ENCODE data around the gene CAMK2N1. TPM values are rescaled to one million over a fixed set of nuclear protein-coding genes. Genes with fewer than 3 reads are reported as not detected.

Gene CAMK2N1
- total RNA-seq, 2 experiments from 2014 or later, result 0.48 to 0.49 TPM

DNA sequence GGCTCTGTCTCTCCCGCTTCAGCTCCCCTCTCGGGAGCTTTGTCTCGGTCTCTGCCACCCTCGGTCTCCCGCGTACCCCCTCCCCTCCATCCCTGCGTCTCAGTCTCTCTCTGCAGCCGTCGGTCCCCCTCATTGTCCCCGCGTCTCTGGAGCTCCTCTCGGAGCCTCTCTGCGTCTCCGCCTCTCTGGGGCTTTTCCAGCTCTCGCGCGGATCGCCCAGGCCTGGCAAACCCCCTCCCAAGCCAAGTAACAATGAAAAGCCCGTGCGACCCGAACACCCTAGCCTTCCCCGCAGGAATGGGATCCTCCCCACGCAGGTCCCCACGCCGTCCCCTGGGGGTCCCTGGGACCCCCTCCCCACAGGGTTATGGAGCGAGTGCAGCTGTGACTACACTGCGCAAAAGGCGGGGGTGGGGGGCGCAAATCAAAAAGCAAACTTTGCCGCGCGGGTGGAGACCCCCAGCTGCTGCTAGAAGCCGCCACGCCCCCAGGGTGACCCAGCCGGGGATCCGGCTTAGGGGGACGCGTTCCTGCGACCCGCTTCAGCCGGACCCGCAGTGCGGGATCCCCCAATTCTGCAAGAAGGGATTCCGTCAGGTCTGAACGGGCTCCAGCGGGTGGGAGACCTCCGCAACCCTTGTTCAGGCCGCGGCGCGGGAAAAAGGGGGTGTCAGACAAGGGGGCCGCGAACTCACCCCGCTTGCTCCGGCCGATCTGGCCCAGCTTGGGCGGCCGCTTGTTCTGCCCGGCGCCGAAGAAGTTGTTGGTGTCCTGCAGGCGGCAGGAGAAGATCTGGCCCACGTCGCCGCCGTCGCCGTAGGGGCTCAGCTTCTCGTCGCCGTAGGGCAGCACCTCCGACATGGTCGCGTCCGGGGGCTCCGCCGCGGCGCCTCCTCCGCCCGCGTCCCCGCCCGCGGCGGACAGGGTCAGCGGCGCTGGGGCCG, 1.2 kb downstream of the CAMK2N1 start:
- peak overlapping the region; percentile 61 for H3K4me3 Mint-ChIP-seq
- ChIA-PET POLR2A (no interaction called here), CTCF (interaction anchor here (0.8 to 1.4 kb wide), 3 partner anchors 9 to 273 kb away, joined by 3 to 5 read pairs (median 4); no protein-coding TSS in a partner anchor)
- peak; percentile 3 for ATAC-seq
- intact Hi-C loops (cut with DNase I, micrococcal nuclease), result loop anchor here in 1 of 2 experiments (10.0 kb wide), 1 partner anchor 1850 kb away; the partner anchor contains the start of gene PAX7
- no peak overlapping the region for H3K27ac Mint-ChIP-seq
- no peaks in the 10 kb centered on the region for H3K9me3 Mint-ChIP-seq (ENCODE audit: low read depth)
- H3K27me3 Mint-ChIP-seq, result peaks cover 62% of the 10 kb centered on the region
- peaks cover 14% of the 10 kb centered on the region for H3K4me1 Mint-ChIP-seq
- DNase-seq, result no peak
- no peaks in the 10 kb centered on the region for H3K36me3 Mint-ChIP-seq (ENCODE audit: low read depth)

DNA sequence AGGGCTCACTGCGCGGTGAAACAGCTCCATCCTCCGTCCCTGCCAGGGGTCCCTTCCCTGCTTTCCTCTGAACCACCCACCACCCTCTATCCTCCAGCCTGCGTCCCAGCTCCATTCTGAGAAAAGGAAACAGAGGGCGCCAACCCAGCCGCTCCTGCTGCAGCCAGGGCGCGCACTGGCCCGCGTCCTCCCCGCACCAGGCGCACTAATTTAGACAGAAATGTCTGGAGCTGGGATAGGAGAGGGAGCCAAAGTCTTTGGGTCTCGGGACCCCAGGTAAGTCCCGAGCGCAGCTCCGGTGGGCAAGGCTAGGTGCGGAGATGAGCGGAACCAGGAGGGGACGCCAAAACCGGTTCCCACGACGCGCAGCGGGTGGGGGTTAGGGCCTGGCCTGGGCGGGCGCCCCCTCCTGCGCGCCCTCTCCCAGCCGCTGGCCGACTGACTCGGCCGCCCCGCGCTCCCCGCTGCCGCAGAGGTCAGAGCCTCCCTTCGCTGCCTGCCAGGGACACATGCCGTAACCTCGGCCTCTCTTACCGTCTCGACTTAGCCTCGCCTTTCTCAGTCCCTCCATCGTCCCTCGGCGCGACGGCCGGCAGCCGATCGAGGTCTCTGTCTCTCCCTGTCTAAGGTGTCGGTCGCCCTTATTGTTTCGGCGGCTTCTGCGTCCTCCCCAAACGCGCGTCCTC, 2.0 kb downstream of the CAMK2N1 start:
- Mint-ChIP-seq H3K27me3 (peaks cover 63% of the 10 kb centered on the region), H3K4me3 (peak overlapping the region; percentile 61), H3K9me3 (ENCODE audit: low read depth) (no peaks in the 10 kb centered on the region), H3K4me1 (peaks cover 14% of the 10 kb centered on the region), H3K27ac (no peak overlapping the region), H3K36me3 (ENCODE audit: low read depth) (no peaks in the 10 kb centered on the region)
- DNase-seq (peak; percentile 18), ATAC-seq (no peak)
- POLR2A ChIA-PET, result no interaction called here
- intact Hi-C loops (cut with DNase I, micrococcal nuclease), result loop anchor here in 1 of 2 experiments (10.0 kb wide), 1 partner anchor 1849 kb away; the partner anchor contains the start of gene PAX7
- CTCF ChIA-PET, result interaction anchor here (0.8 to 1.4 kb wide), 4 partner anchors 9 to 272 kb away, joined by 3 to 5 read pairs (median 4); no protein-coding TSS in a partner anchor

DNA sequence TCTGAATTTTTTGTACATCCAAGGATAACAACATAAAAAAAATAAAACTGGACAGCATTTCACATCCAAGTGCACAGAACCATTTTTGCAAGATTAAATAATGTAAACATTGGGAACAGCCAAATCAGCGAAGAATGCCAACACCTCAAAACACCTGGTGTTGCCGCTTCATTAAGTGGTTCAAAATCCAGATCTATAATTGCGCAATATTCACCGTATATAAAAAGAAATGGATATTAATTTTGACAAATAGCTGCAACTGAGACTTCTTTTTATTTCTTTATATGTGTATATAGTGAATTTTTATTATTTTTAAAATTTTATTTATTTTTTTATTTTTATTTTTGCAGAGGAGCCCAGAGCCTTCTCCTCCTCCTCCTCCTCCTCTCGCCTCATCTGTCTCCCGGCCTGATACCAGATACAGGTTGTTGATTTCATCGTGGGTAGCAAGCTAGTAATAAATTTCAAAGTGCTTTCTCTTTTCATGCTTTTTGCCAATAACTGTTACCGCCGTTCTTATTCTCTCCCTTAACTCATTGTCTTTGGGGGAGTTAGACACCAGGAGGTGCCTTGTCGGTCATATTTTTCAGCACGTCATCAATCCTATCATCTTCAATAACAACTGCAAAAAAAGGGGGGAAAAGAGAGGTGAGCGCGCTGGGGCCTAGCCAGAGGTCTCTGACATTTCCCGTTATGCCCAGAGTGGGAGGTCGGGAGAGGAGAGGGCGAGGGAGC, 2.7 kb downstream of the CAMK2N1 start:
- H3K4me1 Mint-ChIP-seq, result peaks cover 14% of the 10 kb centered on the region
- DNase-seq (no peak), ATAC-seq (no peak)
- H3K27me3 Mint-ChIP-seq, result peaks cover 60% of the 10 kb centered on the region
- intact Hi-C loops (cut with DNase I, micrococcal nuclease), result loop anchor here in 1 of 2 experiments (10.0 kb wide), 1 partner anchor 1848 kb away; the partner anchor contains the start of gene PAX7
- H3K9me3 Mint-ChIP-seq (ENCODE audit: low read depth), result no peaks in the 10 kb centered on the region
- no peaks in the 10 kb centered on the region for H3K36me3 Mint-ChIP-seq (ENCODE audit: low read depth)
- ChIA-PET CTCF (interaction anchor here (0.7 to 1.3 kb wide), 5 partner anchors 10 to 747 kb away, joined by 3 to 5 read pairs (median 3); no protein-coding TSS in a partner anchor), POLR2A (interaction anchor here (0.7 kb wide), 1 partner anchor 11 kb away, joined by 4 read pairs; no protein-coding TSS in a partner anchor)
- H3K4me3 Mint-ChIP-seq, result no peak overlapping the region
- no peak overlapping the region for H3K27ac Mint-ChIP-seq

DNA sequence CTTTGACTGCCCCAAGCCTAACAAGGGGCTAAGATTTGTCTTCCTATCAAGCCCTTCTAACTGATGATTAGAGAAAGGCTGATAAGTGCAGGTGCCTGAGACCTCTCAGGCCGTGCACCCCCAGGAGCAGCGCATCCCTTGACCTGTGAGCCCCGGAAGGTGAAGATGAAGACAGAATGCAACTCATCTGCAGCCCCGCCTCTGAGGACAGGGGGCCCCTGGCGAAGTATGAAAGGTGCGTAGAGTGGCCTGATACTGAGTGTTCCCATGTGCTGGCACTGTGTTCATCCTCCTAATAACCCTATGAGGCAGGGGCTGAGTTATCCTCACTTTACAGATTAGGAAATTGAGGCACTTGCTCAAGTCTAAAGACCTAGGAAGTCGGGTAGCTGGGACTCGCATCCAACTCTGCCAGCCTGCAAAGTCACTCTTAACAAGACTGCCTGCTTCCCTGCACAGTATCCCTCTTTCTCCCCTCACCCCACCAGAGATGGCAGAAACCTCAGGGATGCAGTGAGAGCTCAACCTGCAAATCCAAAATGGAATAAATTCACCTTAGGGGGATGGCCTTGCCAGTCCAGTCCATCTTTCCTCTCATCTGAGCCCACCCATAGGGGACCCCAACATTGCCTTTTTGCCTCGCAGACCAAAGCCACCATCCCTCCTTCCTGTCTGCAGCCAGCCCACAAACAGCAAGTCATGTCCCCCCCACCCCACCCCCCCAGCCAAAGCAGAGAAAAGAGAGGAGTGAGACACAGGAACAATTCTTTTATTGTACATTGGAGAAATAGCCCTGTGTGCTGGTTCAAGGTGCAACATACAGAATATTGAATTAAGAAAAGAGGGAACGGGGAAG, 4.1 kb downstream of the CAMK2N1 start:
- Mint-ChIP-seq H3K4me3 (no peak overlapping the region), H3K27ac (no peak overlapping the region), H3K4me1 (peaks cover 11% of the 10 kb centered on the region), H3K9me3 (ENCODE audit: low read depth) (no peaks in the 10 kb centered on the region), H3K36me3 (ENCODE audit: low read depth) (no peaks in the 10 kb centered on the region), H3K27me3 (peaks cover 59% of the 10 kb centered on the region)
- POLR2A ChIA-PET, result interaction anchor here (0.5 kb wide), 1 partner anchor 32 kb away, joined by 4 read pairs; no protein-coding TSS in a partner anchor
- CTCF ChIA-PET, result interaction anchor here (0.7 to 1.6 kb wide), 3 partner anchors 12 to 746 kb away, joined by 3 to 5 read pairs (median 3); no protein-coding TSS in a partner anchor
- intact Hi-C loops (cut with DNase I, micrococcal nuclease), result loop anchor here in 1 of 2 experiments (10.0 kb wide), 1 partner anchor 1847 kb away; the partner anchor contains the start of gene PAX7
- ATAC-seq (no peak), DNase-seq (no peak)

DNA sequence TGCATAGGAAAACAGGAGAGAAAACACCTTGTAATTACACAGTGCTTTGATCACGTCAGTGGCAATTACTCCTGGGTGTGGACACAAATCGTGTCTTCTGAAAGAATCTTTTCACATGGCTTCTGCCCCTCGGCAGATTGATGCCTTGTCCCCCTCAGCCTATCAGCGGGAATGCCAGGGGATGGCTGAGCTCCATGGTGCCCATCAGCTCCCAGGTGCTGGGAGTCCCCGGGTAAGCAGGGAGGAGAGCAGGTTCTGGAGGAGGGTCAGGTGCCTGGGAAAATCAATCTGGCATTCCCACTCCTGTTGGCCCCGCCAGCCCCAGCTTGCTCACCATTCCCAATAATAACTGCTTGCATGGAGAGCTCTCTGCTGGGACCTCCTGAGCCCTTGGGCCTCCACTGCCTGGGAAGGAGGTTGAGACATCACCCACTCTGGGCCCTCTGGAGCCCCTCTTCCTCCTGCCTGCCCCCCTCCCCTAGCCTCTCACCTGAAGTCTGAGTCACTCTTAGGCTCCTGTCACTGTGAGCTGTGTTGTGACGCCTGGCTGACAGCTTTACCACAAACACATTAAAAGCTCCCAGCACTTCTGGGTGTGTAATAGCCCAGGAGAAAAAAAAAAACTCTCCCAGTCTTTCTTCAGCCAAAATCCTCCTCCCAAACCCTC, 4.9 kb downstream of the CAMK2N1 start:
- no peaks in the 10 kb centered on the region for H3K9me3 Mint-ChIP-seq (ENCODE audit: low read depth)
- no peak overlapping the region for H3K27ac Mint-ChIP-seq
- H3K27me3 Mint-ChIP-seq, result peaks cover 63% of the 10 kb centered on the region
- POLR2A ChIA-PET, result no interaction called here
- H3K4me1 Mint-ChIP-seq, result peaks cover 11% of the 10 kb centered on the region
- H3K4me3 Mint-ChIP-seq, result no peak overlapping the region
- DNase-seq (no peak), ATAC-seq (peak; percentile 27)
- H3K36me3 Mint-ChIP-seq (ENCODE audit: low read depth), result no peaks in the 10 kb centered on the region
- intact Hi-C loops (cut with DNase I, micrococcal nuclease), result loop anchor here in 1 of 2 experiments (10.0 kb wide), 1 partner anchor 1846 kb away; the partner anchor contains the start of gene PAX7
- CTCF ChIA-PET, result interaction anchor here (0.7 to 1.6 kb wide), 3 partner anchors 12 to 117 kb away, joined by 3 to 5 read pairs (median 3); no protein-coding TSS in a partner anchor

DNA sequence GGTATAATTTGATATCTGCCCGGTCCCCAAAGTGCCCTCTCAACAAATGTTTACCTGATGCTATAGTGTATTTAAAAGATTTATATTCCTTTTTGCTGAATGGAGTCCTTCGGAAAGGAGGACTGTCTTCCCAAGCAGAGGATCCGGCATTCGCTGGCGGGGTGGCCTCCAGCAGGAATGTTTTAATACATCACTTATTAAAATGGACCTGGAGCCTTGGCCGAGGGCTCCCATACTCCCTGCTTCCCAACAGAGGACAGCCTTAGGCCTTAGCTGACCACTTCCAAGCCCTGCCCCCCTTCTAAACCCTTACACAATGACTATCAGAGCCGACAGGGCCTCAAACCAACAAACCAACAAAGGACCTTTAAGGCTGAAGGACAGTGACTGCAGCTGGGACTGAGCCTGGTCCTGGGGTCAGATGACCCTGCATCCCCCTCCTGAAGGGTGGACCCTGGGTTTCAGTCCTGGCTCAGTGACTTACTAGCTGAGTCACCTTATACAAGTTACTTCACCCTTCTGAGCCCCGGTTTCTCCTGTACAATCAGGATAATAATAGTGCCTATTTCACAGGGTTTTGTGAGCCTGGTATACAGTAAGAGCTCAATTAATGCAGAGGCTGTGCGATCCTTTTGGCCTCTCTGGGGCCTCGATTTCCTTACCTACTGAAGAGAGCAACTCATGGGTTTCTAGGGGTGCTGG, 5.6 kb downstream of the CAMK2N1 start:
- ChIA-PET POLR2A (no interaction called here), CTCF (interaction anchor here (0.7 kb wide), 2 partner anchors 12 to 94 kb away, joined by 3 read pairs; no protein-coding TSS in a partner anchor)
- Mint-ChIP-seq H3K4me3 (no peak overlapping the region), H3K9me3 (ENCODE audit: low read depth) (no peaks in the 10 kb centered on the region), H3K4me1 (peaks cover 9% of the 10 kb centered on the region), H3K27me3 (peaks cover 65% of the 10 kb centered on the region), H3K27ac (no peak overlapping the region), H3K36me3 (ENCODE audit: low read depth) (no peaks in the 10 kb centered on the region)
- ATAC-seq, result no peak
- intact Hi-C loops (cut with DNase I, micrococcal nuclease), result loop anchor here in 1 of 2 experiments (10.0 kb wide), 1 partner anchor 1846 kb away; the partner anchor contains the start of gene PAX7
- DNase-seq, result no peak

DNA sequence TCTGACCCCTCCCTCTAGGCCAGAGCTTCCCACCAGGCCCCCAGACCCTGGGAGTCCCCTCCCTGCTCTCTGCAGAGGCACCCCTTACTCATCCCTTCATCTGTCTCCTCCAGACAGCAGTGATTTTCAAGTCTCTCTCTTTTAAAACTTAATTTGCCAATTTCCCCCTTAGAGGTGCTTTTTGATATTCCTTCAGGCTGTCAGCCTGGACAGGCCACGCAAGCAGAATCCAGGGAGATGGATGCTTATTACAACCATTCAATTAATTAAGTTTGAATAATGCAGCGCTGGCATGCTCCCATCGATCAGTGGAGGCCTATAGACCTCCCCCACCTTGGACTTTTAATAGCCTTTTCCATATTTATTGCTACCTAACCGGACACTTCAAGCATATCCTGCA, 6.2 kb downstream of the CAMK2N1 start:
- Mint-ChIP-seq H3K4me1 (peaks cover 9% of the 10 kb centered on the region), H3K9me3 (ENCODE audit: low read depth) (no peaks in the 10 kb centered on the region), H3K4me3 (no peak overlapping the region), H3K27me3 (peaks cover 70% of the 10 kb centered on the region), H3K36me3 (ENCODE audit: low read depth) (no peaks in the 10 kb centered on the region), H3K27ac (no peak overlapping the region)
- POLR2A ChIA-PET, result no interaction called here
- intact Hi-C loops (cut with DNase I, micrococcal nuclease), result loop anchor here in 1 of 2 experiments (10.0 kb wide), 1 partner anchor 1845 kb away; the partner anchor contains the start of gene PAX7
- DNase-seq, result no peak
- CTCF ChIA-PET, result interaction anchor here (0.7 to 1.0 kb wide), 2 partner anchors 13 to 14 kb away, joined by 3 to 4 read pairs; no protein-coding TSS in a partner anchor
- no peak for ATAC-seq

DNA sequence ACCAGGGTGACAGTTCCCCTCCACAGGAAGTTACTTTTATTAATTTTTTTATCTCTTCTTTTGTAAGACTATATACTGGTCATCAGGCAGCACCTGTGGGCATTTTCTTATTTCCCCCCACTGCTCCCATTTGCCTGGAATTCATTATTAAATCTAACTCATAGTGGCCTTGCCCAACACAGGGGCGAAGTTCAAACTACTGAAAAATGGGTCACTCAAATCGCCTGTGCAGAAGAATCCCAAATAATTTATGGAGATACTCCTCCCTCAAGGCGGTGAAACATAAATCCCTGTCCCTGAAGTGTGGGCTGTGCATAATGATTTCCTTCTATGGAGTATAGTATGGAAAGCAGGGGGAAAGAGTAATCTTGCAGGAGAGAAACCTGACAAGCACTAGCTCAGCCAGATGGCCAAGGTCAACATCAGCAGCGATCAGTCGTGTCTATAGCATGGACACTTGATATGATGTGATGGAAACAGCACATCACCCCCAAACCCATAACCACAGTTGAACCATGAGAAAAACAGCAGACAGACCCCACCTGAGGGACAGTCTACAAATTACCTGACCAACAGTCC, 7.9 kb downstream of the CAMK2N1 start:
- Mint-ChIP-seq H3K4me1 (peaks cover 1% of the 10 kb centered on the region), H3K36me3 (ENCODE audit: low read depth) (no peaks in the 10 kb centered on the region), H3K27me3 (peaks cover 71% of the 10 kb centered on the region), H3K4me3 (no peak overlapping the region), H3K27ac (no peak overlapping the region), H3K9me3 (ENCODE audit: low read depth) (no peaks in the 10 kb centered on the region)
- intact Hi-C loops (cut with DNase I, micrococcal nuclease), result no loop called here
- DNase-seq, result no peak
- CTCF ChIA-PET, result interaction anchor here (1.0 to 1.2 kb wide), 2 partner anchors 17 to 116 kb away, joined by 3 read pairs; no protein-coding TSS in a partner anchor
- no peak for ATAC-seq
- POLR2A ChIA-PET, result no interaction called here
